Muscle layer of duodenum (tissue), 2 donors: Measurements from ENCODE around the gene EMC1.
"Not testable (repeated sequence)": the region's sequence is repeated elsewhere in the genome, so short reads cannot be mapped to it uniquely, and the experiment has no call there.

Experiments used
- H3K27ac ChIP-seq: one replicate; pipeline ENCODE4 v1.7.0; 2013; ENCODE audit warnings: mild to moderate bottlenecking, low read length
- H3K27me3 ChIP-seq: one replicate; pipeline ENCODE4 v1.7.0; 2013; ENCODE audit warnings: low read depth, mild to moderate bottlenecking, control low read depth, low read length
- H3K36me3 ChIP-seq, 2 donors: one replicate each; pipeline ENCODE4 v1.7.0; 2013; ENCODE audit warnings: low read length in 2 of 2, control low read depth in 1 of 2, mild to moderate bottlenecking in 1 of 2; ENCODE audit not compliant: insufficient read depth in 2 of 2, control insufficient read depth in 1 of 2
- H3K4me1 ChIP-seq, 2 donors: one replicate each; pipeline ENCODE4 v1.7.0; 2013; ENCODE audit warnings: low read length in 2 of 2, mild to moderate bottlenecking in 2 of 2, control low read depth in 1 of 2, moderate library complexity in 1 of 2; ENCODE audit not compliant: insufficient read depth in 2 of 2, control insufficient read depth in 1 of 2
- H3K4me3 ChIP-seq, 2 donors: one replicate each; pipeline ENCODE4 v1.7.0; 2013; ENCODE audit warnings: low read length in 2 of 2, low read depth in 1 of 2, mild to moderate bottlenecking in 1 of 2
- H3K9me3 ChIP-seq, 2 donors: one replicate each; pipeline ENCODE4 v1.7.0; 2013; ENCODE audit warnings: low read length in 2 of 2, control low read depth in 1 of 2, mild to moderate bottlenecking in 1 of 2; ENCODE audit not compliant: control insufficient read depth in 1 of 2
- donor health status: healthy.

The EMC1 gene

DNA sequence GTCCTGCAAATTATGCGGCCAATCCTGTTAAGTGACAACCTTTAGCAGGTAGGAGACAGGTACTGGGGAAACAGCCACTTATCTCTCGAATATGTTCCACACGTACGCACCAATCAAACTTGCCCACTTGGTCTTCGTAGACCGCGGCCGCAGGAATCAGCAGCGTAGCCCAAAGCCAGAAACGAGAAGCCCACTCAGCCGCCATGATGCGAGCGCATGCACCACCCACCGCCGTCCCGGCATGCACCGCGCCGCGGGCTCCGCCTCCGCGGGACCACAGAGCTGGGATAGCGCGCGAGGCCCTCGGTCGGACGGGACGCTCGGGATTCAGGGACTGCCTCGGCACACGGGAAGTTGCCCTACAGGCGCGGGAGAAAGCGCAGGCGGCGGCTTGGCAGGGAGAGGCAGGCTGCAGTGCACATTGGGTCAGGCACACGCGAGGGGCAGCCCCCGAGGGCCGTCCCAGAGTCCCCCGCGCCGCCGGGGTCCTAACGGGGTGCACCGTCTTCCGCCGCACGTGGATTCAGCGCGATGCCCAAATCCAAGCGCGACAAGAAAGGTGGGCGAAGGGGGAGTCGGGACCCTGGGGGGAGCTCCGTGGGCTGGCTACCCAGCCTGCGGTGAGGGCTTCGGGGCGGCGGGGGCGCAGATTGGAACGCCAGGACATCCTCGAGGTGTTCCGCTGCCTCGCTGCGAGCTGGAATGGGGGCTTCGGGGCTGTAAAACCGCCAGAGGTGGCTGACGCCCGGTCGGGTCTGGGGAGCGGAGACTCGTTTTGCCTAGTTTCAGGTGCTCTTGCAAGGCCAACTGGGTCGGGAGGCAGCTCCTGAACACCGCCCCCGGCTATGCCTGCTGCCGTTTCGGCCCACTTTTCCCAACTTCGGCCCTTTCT lies at the start of gene EMC1, which contains the start of gene MRTO4:
Gene EMC1 (minus strand): TSS at position 220 of the 892 bp plus-strand sequence. CDS start 15 bp downstream, at position 205.
Gene MRTO4 (plus strand): TSS at position 501 of the 892 bp plus-strand sequence. CDS start 31 bp downstream, at position 532.
- no peaks in the 10 kb centered on the region for H3K9me3 ChIP-seq
- H3K36me3 ChIP-seq: peaks cover 9% of the 10 kb centered on the region in 2 donors
- peaks cover 15 to 35% of the 10 kb centered on the region in 2 donors for H3K4me1 ChIP-seq
- no peaks in the 10 kb centered on the region for H3K27me3 ChIP-seq
- H3K4me3 ChIP-seq: peak within 1 kb of the TSS; percentile 98 to 99
- peak within 1 kb of the TSS; percentile 84 for H3K27ac ChIP-seq

DNA sequence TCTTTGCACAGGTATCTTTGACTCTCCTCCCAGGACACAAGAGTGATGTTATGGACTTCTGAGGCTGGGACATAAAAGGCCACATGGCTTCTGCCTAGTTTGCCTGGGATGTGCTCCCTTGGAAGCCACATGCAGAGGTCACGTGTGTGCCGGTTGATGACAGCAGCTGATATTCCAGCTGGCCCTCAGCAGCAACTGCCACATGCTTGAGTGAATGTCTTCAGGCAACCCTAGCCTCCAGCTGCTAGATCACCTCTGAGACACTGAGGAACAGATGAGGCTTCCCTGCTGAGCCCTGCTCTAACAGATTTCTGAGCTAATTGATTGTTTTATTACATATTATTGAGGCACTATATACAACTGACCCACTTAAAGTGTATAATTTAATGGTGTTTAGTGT lies 48.9 kb upstream of the EMC1 start:
- H3K36me3 ChIP-seq: peaks cover 13 to 27% of the 10 kb centered on the region in 2 donors
- H3K27ac ChIP-seq: no peak overlapping the region

DNA sequence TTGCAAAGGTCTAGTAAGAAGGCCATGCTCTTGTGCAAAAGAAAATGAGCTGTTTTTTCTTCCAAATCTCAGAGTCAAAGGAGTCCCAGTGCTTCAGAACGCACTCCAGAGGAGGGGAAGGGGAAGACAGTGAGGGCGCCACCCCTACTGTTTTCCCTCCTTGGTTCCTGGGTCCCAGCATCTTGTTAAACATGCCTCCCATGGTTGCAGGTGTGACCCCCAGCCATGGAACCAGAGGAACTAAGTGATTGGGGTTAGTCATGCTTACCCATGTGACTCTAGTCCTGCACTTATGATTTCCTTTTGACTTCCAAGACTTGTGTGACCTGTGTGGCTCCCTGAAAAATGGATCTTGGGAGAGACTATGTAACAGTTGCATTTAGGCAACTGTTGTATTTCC lies 43.3 kb upstream of the EMC1 start:
- Histone ChIP-seq H3K27me3 (no peaks in the 10 kb centered on the region), H3K4me3 (no peak overlapping the region), H3K4me1 (no peaks in the 10 kb centered on the region), H3K36me3 (peaks cover 0 to 6% of the 10 kb centered on the region in 2 donors), H3K9me3 (peaks cover 11 to 14% of the 10 kb centered on the region in 2 donors), H3K27ac (no peak overlapping the region)

More for the DNA sequence above, 48.9 kb upstream of the EMC1 start:
- H3K27me3 ChIP-seq: no peaks in the 10 kb centered on the region
- H3K9me3 ChIP-seq: peaks cover 2 to 4% of the 10 kb centered on the region in 2 donors
- H3K4me1 ChIP-seq: no peaks in the 10 kb centered on the region
- H3K4me3 ChIP-seq: no peak overlapping the region

DNA sequence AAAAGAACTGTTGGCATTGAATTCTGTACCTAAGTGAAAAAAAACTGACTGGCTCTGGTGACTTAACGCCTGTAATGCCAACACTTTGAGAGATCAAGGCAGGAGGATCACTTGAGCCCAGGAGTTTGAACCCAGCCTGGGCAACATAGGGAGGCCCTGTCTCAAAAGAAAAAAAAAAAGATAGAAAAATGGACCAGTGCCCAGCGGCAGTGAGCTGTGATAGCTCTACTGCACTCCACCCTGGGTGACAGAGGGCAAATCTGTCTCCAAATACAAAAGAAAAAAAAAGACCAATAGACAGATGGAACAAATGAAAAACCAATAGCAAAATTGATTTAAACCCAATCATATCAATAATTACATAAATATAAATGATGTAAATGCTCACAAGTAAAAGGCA lies 37.9 kb upstream of the EMC1 start:
- H3K36me3 ChIP-seq: peaks cover under 1 to 1% of the 10 kb centered on the region in 2 donors
- H3K4me1 ChIP-seq: peaks cover 0 to 9% of the 10 kb centered on the region in 2 donors
- H3K4me3 ChIP-seq: peak overlapping the region; percentile 61 to 66
- H3K27ac ChIP-seq: no peak overlapping the region
- H3K9me3 ChIP-seq: peaks cover 0 to 3% of the 10 kb centered on the region in 2 donors
- H3K27me3 ChIP-seq: no peaks in the 10 kb centered on the region

DNA sequence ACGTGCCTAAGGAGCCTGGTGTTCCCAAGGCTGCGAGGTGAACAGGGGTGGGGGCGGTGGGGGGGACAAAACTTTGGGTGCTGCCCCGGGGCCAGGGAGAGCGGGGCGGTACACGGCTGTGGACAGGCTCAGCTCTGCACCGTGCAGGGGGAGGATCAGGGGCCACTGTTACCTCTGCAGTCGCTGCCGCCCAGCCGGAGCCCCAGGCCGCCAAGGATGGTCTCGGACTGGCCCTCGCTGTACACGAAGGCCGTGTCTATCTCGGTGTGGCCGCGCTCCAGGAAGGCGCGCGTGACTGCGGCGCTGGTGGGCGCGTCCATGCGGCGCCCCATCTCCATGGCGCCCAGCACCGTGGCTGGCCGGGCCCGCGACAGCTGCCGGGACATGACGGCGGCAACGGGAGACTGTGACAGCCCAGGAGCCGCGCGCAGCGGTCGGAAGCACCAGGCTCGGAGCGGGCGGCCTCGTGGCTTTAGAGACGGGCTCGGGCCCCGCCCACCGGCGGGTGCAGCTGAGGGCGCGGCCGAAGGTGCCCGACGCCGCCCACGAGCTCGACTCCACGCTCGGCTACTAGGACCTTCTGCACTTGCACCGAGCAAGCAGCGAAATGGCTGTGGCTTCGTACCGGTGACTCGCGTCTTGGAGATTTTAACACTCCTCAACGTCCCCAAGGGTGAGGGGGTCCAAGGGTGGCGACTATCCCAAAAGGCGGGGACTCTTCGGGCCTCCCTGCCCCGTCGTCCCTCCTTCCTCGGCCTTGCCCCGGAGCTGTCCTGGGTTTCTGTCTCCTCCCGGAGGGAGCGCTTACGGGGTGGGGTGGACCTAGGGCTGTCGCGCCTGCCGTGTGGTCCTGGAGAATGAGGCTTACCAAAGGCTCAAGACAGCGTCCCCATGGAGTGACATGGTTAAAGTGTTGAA lies 37.3 kb upstream of the EMC1 start, which contains the start of gene AKR7A3:
Gene AKR7A3 (minus strand): TSS at position 447 of the 918 bp plus-strand sequence. CDS start 61 bp downstream, at position 386.
- H3K36me3 ChIP-seq, H3K4me1 ChIP-seq, H3K9me3 ChIP-seq, H3K27ac ChIP-seq, H3K27me3 ChIP-seq: not testable (repeated sequence)
- peak within 1 kb of the TSS; percentile 61 to 66 for H3K4me3 ChIP-seq

DNA sequence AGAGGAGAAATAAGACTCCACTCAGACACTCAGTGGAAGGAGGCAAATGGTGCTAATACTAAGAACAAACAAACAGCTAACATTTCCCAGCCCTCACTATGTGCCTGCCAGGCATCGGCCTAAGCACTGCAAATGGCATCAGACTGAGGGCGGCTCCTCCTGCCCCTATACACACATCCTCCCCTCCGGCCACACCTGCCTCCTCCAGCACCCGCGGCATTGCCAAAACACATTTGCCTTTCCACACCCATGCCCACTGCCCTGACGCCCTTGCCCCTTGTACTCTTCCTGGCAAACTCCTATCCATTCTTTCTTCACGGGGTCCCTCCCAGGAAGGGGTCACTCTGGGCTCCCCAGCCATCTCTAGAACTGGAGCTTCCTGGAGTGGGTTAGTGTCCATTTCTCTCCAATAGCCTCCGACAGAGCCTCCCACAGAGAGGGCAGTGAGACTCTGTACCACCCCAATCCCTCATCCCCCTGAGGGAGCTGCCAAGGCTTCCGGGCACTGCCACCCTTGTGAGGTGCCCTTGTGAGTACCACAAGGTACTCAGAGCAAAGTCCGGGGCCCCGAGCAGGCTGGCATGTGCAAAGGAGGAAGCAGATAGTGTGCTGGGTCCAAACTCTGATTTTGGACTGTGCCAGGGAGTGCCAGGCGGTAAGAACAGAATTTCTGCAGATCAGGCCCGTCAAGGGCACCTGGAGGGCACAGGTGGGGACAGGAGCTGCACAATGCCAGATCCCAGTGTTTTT lies 36.3 kb upstream of the EMC1 start:
- peaks cover 0 to 9% of the 10 kb centered on the region in 2 donors for H3K4me1 ChIP-seq
- H3K36me3 ChIP-seq: peaks cover 5% of the 10 kb centered on the region in 2 donors
- peak overlapping the region in 1 of 2 donors; percentile 57 for H3K4me3 ChIP-seq
- H3K27me3 ChIP-seq: no peaks in the 10 kb centered on the region
- no peak overlapping the region for H3K27ac ChIP-seq
- no peaks in the 10 kb centered on the region for H3K9me3 ChIP-seq

DNA sequence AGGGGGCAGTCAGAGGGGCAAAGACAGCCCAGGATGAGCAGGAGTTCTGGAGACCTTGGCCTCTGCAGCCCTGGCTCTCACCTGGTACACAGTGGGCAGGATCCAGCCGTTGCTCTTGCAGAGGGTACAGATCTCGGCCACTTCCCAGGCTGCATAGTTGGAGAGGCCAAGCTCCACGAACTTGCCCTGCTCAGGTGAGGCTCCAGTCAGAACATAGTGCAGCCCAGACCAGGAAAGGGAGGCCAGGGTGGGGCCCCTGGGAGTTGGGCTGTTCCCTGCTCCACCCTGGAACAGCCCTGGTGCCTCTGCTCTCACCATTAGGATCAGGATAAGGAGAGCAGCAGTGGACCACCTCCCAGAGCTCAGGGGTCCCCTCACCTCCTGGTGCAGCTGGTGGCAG lies 34.5 kb upstream of the EMC1 start:
- not testable (repeated sequence) for H3K27ac ChIP-seq, H3K9me3 ChIP-seq, H3K27me3 ChIP-seq, H3K4me1 ChIP-seq, H3K36me3 ChIP-seq, H3K4me3 ChIP-seq

DNA sequence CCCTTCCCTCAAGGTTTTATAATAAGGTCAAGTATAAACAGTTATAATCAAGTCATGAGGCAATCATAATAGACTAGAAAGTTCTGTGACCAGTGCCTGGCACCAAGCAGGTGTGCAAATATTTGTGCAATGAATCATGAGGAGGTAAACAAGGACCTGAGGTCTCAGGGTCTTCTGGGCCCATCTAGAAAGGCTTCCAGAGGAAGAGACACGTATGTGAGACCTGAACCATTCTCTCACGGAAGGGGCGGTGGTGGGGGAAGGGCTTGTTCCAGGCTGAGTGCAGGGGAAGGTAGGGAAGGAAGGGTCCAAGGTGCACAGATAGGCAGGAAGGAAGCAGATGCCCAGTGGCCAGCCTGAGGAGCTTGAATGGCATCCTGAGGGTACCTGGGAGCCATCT lies 34.0 kb upstream of the EMC1 start:
- not testable (repeated sequence) for H3K4me1 ChIP-seq, H3K27me3 ChIP-seq

DNA sequence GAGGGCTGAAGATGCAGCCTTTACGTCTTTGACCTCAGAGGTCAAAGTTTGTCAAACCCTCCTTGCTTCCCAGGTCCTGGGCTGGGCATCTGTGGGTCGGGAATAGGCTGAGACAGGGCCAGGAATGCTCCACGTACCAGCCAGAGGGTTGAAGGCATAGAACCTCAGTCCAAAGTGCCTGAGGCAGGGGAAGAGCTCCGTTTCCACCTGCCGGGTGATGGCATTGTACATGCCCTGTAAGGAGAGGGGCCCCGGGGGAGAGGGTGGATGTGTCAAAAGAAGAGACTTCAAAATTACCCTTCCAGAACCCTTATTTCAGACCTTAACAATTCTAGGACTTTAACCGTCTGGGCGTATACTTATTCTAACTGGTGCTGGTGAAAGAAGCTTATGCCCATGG lies 33.6 kb upstream of the EMC1 start:
- H3K4me1 ChIP-seq: peaks cover 0 to 9% of the 10 kb centered on the region in 2 donors
- H3K9me3 ChIP-seq: no peaks in the 10 kb centered on the region
- H3K36me3 ChIP-seq: peaks cover 5% of the 10 kb centered on the region in 2 donors
- no peaks in the 10 kb centered on the region for H3K27me3 ChIP-seq
- H3K27ac ChIP-seq: no peak overlapping the region
- no peak overlapping the region for H3K4me3 ChIP-seq

More for the DNA sequence above, 34.0 kb upstream of the EMC1 start:
- not testable (repeated sequence) for H3K36me3 ChIP-seq, H3K4me3 ChIP-seq, H3K9me3 ChIP-seq, H3K27ac ChIP-seq

DNA sequence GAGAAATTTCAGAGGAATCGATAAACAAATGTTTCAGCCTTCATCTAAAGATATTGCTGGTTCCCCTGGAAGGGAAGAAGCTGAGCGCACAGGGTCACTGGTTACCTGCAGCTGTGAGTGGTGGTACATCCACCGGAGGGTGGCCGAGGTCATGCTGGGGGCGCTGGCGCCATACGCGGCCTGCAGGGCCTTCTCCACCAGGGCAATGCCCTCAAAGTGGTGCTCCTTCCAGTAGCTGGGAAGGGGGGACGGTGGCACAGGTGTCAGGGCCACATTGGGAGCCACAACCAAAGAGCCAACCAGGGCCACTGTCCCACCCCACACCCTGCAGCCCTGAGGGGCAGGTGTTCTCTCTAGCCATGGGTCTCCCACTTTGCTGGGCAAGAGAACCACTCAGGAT lies 32.6 kb upstream of the EMC1 start:
- H3K9me3 ChIP-seq: no peaks in the 10 kb centered on the region
- no peak overlapping the region for H3K27ac ChIP-seq
- peaks cover 5% of the 10 kb centered on the region in 2 donors for H3K36me3 ChIP-seq
- peaks cover 0 to 4% of the 10 kb centered on the region in 2 donors for H3K4me1 ChIP-seq
- no peaks in the 10 kb centered on the region for H3K27me3 ChIP-seq
- H3K4me3 ChIP-seq: no peak overlapping the region
